Loucy (cell line): ENCODE measurements around the gene TM7SF3.

Experiments used
- H2AFZ ChIP-seq: fragments of 200-600 bp; sonication (generic); 2 replicates; pipeline ENCODE4 v1.6.0; 2016; ENCODE audit warnings: antibody characterized with exemption, mild to moderate bottlenecking, low read length, moderate library complexity
- H3F3A ChIP-seq: fragments of 200-600 bp; 2 replicates; pipeline ENCODE4 v1.6.0; 2016; ENCODE audit warnings: antibody characterized with exemption, low read depth, mild to moderate bottlenecking
- H3K27me3 ChIP-seq: fragments of 200-600 bp; sonication (generic); 2 replicates; pipeline ENCODE4 v1.6.1; 2014; ENCODE audit warnings: low read length, mild to moderate bottlenecking; ENCODE audit not compliant: insufficient read depth, poor library complexity, severe bottlenecking
- H3K36me3 ChIP-seq: fragments of 200-600 bp; sonication (generic); 2 replicates; pipeline ENCODE4 v1.6.1; 2016; ENCODE audit warnings: low read length; ENCODE audit not compliant: insufficient read depth
- H3K4me1 ChIP-seq: fragments of 200-600 bp; sonication (generic); 2 replicates; pipeline ENCODE4 v1.5.1; 2014; ENCODE audit warnings: low read length, mild to moderate bottlenecking; ENCODE audit not compliant: insufficient read depth, poor library complexity, severe bottlenecking
- H3K4me2 ChIP-seq: fragments of 200-600 bp; sonication (generic); 2 replicates; pipeline ENCODE4 v1.6.0; 2014; ENCODE audit warnings: antibody characterized with exemption, low read length, low read depth, mild to moderate bottlenecking; ENCODE audit not compliant: poor library complexity, severe bottlenecking
- H3K4me3 ChIP-seq: fragments of 200-600 bp; sonication (generic); 2 replicates; pipeline ENCODE4 v1.5.1; 2014; ENCODE audit warnings: low read length, mild to moderate bottlenecking, mixed read lengths; ENCODE audit not compliant: poor library complexity, severe bottlenecking
- H3K79me2 ChIP-seq: fragments of 200-600 bp; sonication (generic); 2 replicates; pipeline ENCODE4 v1.6.1; 2014; ENCODE audit warnings: low read length; ENCODE audit not compliant: insufficient read depth
- H3K9ac ChIP-seq: fragments of 200-600 bp; sonication (generic); 2 replicates; pipeline ENCODE4 v1.6.0; 2014; ENCODE audit warnings: mild to moderate bottlenecking, low read depth, low read length, moderate library complexity; ENCODE audit not compliant: poor library complexity, severe bottlenecking
- H3K9me2 ChIP-seq: fragments of 200-600 bp; sonication (generic); replicated peaks from 2 replicates; pipeline ENCODE4 v1.6.1; 2016; ENCODE audit warnings: low read depth, low read length, mixed read lengths
- H3K9me3 ChIP-seq: fragments of 200-600 bp; sonication (generic); 2 replicates; pipeline ENCODE4 v1.6.1; 2014; ENCODE audit warnings: mild to moderate bottlenecking, antibody characterized with exemption, low read length, low read depth; ENCODE audit not compliant: insufficient read depth
- H4K20me1 ChIP-seq: fragments of 200-600 bp; sonication (generic); 2 replicates; pipeline ENCODE4 v1.6.0; 2014; ENCODE audit warnings: antibody characterized with exemption, low read length, mild to moderate bottlenecking; ENCODE audit not compliant: insufficient read depth, poor library complexity, severe bottlenecking
- CTCF ChIP-seq: fragments of 200-600 bp; sonication (generic); conservative IDR thresholded peaks from 2 replicates; pipeline ENCODE4 v1.5.1; 2014; ENCODE audit warnings: mild to moderate bottlenecking, antibody characterized with exemption, low read length
- EZH2phosphoT487 ChIP-seq: fragments of 200-600 bp; IDR thresholded peaks from 2 replicates; pipeline ENCODE4 v1.6.1; 2018; ENCODE audit warnings: antibody characterized with exemption, mild to moderate bottlenecking, moderate library complexity, borderline replicate concordance

The TM7SF3 gene

GRCh38 chr12:27034607-27035293 lies 20.6 kb upstream of the TM7SF3 start:
- H4K20me1 ChIP-seq = no peaks in the 10 kb centered on the region
- H3K4me3 ChIP-seq = no peak overlapping the region
- no peaks in the 10 kb centered on the region for H3K9me2 ChIP-seq
- no peak overlapping the region for H2AFZ ChIP-seq
- H3F3A ChIP-seq = no peaks in the 10 kb centered on the region
- H3K27me3 ChIP-seq = no peaks in the 10 kb centered on the region
- H3K9ac ChIP-seq = no peak overlapping the region
- H3K36me3 ChIP-seq = peaks cover 29% of the 10 kb centered on the region
- no peak for TF ChIP-seq CTCF
- TF ChIP-seq EZH2phosphoT487 = no peak
- H3K4me2 ChIP-seq = no peak overlapping the region
- no peaks in the 10 kb centered on the region for H3K4me1 ChIP-seq
- no peaks in the 10 kb centered on the region for H3K9me3 ChIP-seq
- H3K79me2 ChIP-seq = no peaks in the 10 kb centered on the region

GRCh38 chr12:27032679-27033078 lies 18.5 kb upstream of the TM7SF3 start:
- Histone ChIP-seq H3K4me2 (no peak overlapping the region), H2AFZ (no peak overlapping the region), H3K9me3 (no peaks in the 10 kb centered on the region), H3F3A (no peaks in the 10 kb centered on the region), H3K4me1 (peaks cover under 1% of the 10 kb centered on the region), H3K4me3 (no peak overlapping the region), H4K20me1 (no peaks in the 10 kb centered on the region), H3K9me2 (no peaks in the 10 kb centered on the region), H3K79me2 (0 out of 2 replicates have a peak, but pooled peaks cover 2% of the 10 kb centered on the region), H3K27me3 (no peaks in the 10 kb centered on the region), H3K36me3 (peaks cover 50% of the 10 kb centered on the region), H3K9ac (no peak overlapping the region)
- TF ChIP-seq EZH2phosphoT487 (no peak), CTCF (no peak)

- no peaks in the 10 kb centered on the region for H3K9me2 ChIP-seq
- H4K20me1 ChIP-seq = no peaks in the 10 kb centered on the region
- H3K36me3 ChIP-seq = peaks cover 56% of the 10 kb centered on the region
- H3K27me3 ChIP-seq = no peaks in the 10 kb centered on the region
- no peak overlapping the region for H3K9ac ChIP-seq
- peaks cover 9% of the 10 kb centered on the region for H3K4me1 ChIP-seq
- no peaks in the 10 kb centered on the region for H3F3A ChIP-seq
- H3K9me3 ChIP-seq = no peaks in the 10 kb centered on the region
- TF ChIP-seq EZH2phosphoT487 (no peak), CTCF (no peak)
- no peak overlapping the region for H2AFZ ChIP-seq
- H3K4me2 ChIP-seq = no peak overlapping the region
- H3K4me3 ChIP-seq = no peak overlapping the region
- peaks cover 13% of the 10 kb centered on the region for H3K79me2 ChIP-seq
These were observed 17.3 kb upstream of the TM7SF3 start for GRCh38 chr12:27031531-27031930.
